ENCODE measurements around the gene GALNT1. TPM values are rescaled to one million over a fixed set of nuclear protein-coding genes. Genes with fewer than 3 reads are reported as not detected.

The GALNT1 gene
- total RNA-seq, 1 experiment from 2014 or later, result 80.1 TPM

- TF ChIP-seq JAZF1 (CRISPR knock-in tag; IDR thresholded peaks at IDR 0.05) (no peak), FOXP4 (CRISPR knock-in tag; IDR thresholded peaks at IDR 0.05) (no peak), NR2C2 (CRISPR knock-in tag; IDR thresholded peaks at IDR 0.05) (no peak), HMGA2 (CRISPR knock-in tag; IDR thresholded peaks at IDR 0.05) (no peak), GRHL2 (CRISPR knock-in tag; IDR thresholded peaks at IDR 0.05; ENCODE audit: insufficient replicate concordance, severe bottlenecking) (no peak), ERG (CRISPR knock-in tag; IDR thresholded peaks at IDR 0.05) (no peak), RELA (CRISPR knock-in tag; IDR thresholded peaks at IDR 0.05; ENCODE audit: borderline replicate concordance) (no peak), ZNF138 (CRISPR knock-in tag; conservative IDR thresholded peaks at IDR 0.05) (no peak), ETV6 (CRISPR knock-in tag; IDR thresholded peaks at IDR 0.05) (no peak), FOXK1 (CRISPR knock-in tag; IDR thresholded peaks at IDR 0.05) (no peak), IRF2 (CRISPR knock-in tag; IDR thresholded peaks at IDR 0.05; ENCODE audit: borderline replicate concordance, low read depth) (no peak), NFATC4 (CRISPR knock-in tag; IDR thresholded peaks at IDR 0.05) (no peak), KAT7 (CRISPR knock-in tag; IDR thresholded peaks at IDR 0.05; ENCODE audit: borderline replicate concordance) (no peak), ATF2 (CRISPR knock-in tag; IDR thresholded peaks at IDR 0.05; ENCODE audit: borderline replicate concordance, low read depth) (no peak), AR (CRISPR knock-in tag; IDR thresholded peaks at IDR 0.05) (no peak), ATF3 (CRISPR knock-in tag; conservative IDR thresholded peaks at IDR 0.05) (no peak), SP1 (CRISPR knock-in tag; conservative IDR thresholded peaks at IDR 0.05) (no peak), TP53 (CRISPR knock-in tag; IDR thresholded peaks at IDR 0.05) (no peak), HMGXB4 (CRISPR knock-in tag; IDR thresholded peaks at IDR 0.05) (no peak), CBFB (CRISPR knock-in tag; IDR thresholded peaks at IDR 0.05; ENCODE audit: low read depth) (no peak)
- Mint-ChIP-seq H3K36me3 (peaks cover 44% of the 10 kb centered on the region), H3K27ac (no peak overlapping the region), H3K4me1 (peaks cover 16% of the 10 kb centered on the region), H3K9me3 (peaks cover 46% of the 10 kb centered on the region), H3K4me3 (no peak overlapping the region), H3K27me3 (ENCODE audit: low read depth) (no peaks in the 10 kb centered on the region; the same call in 1 of the 2 replicates)
- ChIA-PET POLR2A (no interaction called here), CTCF (no interaction called here)
- ATAC-seq (no peak), DNase-seq (ENCODE audit: low spot score) (no peak)
Measured at GRCh38 chr18:35646449-35646848, 64.9 kb downstream of the GALNT1 start.

Measured in WTC11 (cell line).